ENCODE data around the gene SERPINA1. TPM values are rescaled to one million over a fixed set of nuclear protein-coding genes. Genes with fewer than 3 reads are reported as not detected.

Gene SERPINA1
- total RNA-seq, 1 experiment from 2014 or later = not detected

GRCh38 chr14:94334872-94335271 lies 53.5 kb downstream of the SERPINA1 start:
- WGBS (ENCODE audit: extremely low coverage, insufficient read length, low lambda C conversion rate) = no CpG with 5 or more reads among the region's 4 CpGs
- no peak overlapping the region for H4K8ac ChIP-seq (replicated peaks; ENCODE audit: insufficient read length, low read depth, low read length)
- H2BK5ac ChIP-seq (ENCODE audit: insufficient read length, low read length) = no peak overlapping the region
- H3K9me3 ChIP-seq (ENCODE audit: control insufficient read depth, low read depth, low read length) = no peaks in the 10 kb centered on the region
- no peaks in the 10 kb centered on the region for H4K20me1 ChIP-seq (ENCODE audit: control insufficient read depth, insufficient read depth, insufficient read length)
- Mint-ChIP-seq H3K4me1 (no peaks in the 10 kb centered on the region), H3K36me3 (ENCODE audit: insufficient read depth in 1 of 3, low read depth in 3 of 3) (no peaks in the 10 kb centered on the region), H3K9me3 (no peaks in the 10 kb centered on the region; a peak in 1 of 5 replicates), H3K27me3 (ENCODE audit: low read depth) (no peaks in the 10 kb centered on the region), H3K27ac (no peak overlapping the region), H3K4me3 (no peak overlapping the region)
- no peak overlapping the region for H4K91ac ChIP-seq (ENCODE audit: insufficient read length, low read depth, low read length)
- no peak overlapping the region for H3K23ac ChIP-seq (ENCODE audit: insufficient read length, low read depth, low read length)
- H3K56ac ChIP-seq (ENCODE audit: insufficient read length, low read depth, low read length) = no peak overlapping the region
- H3K4me1 ChIP-seq (ENCODE audit: insufficient read depth, low read length) = no peaks in the 10 kb centered on the region
- H3K27me3 ChIP-seq (ENCODE audit: insufficient read depth, low read length) = no peaks in the 10 kb centered on the region
- no peak overlapping the region for H4K5ac ChIP-seq (ENCODE audit: insufficient read length, low read depth, low read length)
- no peak overlapping the region for H2BK120ac ChIP-seq (ENCODE audit: low read depth, low read length, poor library complexity, severe bottlenecking)
- H3K4me2 ChIP-seq (ENCODE audit: insufficient read depth, insufficient read length, low read length) = no peak overlapping the region
- no peak overlapping the region for H3K14ac ChIP-seq (ENCODE audit: insufficient read depth, low read length)
- TF ChIP-seq, protein P1, sequence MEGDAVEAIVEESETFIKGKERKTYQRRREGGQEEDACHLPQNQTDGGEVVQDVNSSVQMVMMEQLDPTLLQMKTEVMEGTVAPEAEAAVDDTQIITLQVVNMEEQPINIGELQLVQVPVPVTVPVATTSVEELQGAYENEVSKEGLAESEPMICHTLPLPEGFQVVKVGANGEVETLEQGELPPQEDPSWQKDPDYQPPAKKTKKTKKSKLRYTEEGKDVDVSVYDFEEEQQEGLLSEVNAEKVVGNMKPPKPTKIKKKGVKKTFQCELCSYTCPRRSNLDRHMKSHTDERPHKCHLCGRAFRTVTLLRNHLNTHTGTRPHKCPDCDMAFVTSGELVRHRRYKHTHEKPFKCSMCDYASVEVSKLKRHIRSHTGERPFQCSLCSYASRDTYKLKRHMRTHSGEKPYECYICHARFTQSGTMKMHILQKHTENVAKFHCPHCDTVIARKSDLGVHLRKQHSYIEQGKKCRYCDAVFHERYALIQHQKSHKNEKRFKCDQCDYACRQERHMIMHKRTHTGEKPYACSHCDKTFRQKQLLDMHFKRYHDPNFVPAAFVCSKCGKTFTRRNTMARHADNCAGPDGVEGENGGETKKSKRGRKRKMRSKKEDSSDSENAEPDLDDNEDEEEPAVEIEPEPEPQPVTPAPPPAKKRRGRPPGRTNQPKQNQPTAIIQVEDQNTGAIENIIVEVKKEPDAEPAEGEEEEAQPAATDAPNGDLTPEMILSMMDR (conservative IDR thresholded peaks at IDR 0.05) = no peak
- H2AFZ ChIP-seq (ENCODE audit: low read length) = no peak overlapping the region
- no peak overlapping the region for H2BK20ac ChIP-seq (ENCODE audit: low read depth, low read length, poor library complexity, severe bottlenecking)
- no peak overlapping the region for H3K4ac ChIP-seq (ENCODE audit: low read depth, low read length)
- no peaks in the 10 kb centered on the region for H3K23me2 ChIP-seq (ENCODE audit: insufficient read length, low read depth, low read length, poor library complexity, severe bottlenecking)
- no peaks in the 10 kb centered on the region for H3K79me2 ChIP-seq (ENCODE audit: insufficient read depth, low read length)
- no peak overlapping the region for H3T11ph ChIP-seq (ENCODE audit: low read length)
- no peak overlapping the region for H2BK15ac ChIP-seq (ENCODE audit: low read depth, low read length)
- H2AK5ac ChIP-seq (ENCODE audit: insufficient read length, low read length) = no peak overlapping the region
- DNase-seq = no peak
- no peak overlapping the region for H2BK12ac ChIP-seq (ENCODE audit: insufficient read length, low read depth, low read length)
- no peaks in the 10 kb centered on the region for H3K79me1 ChIP-seq (ENCODE audit: insufficient read depth, low read depth, low read length, poor library complexity, severe bottlenecking)
- no peak overlapping the region for H3K18ac ChIP-seq (ENCODE audit: insufficient read length, low read depth, low read length)
- no peak overlapping the region for H3K27ac ChIP-seq (ENCODE audit: insufficient read length, low read depth, low read length)
- H3K9ac ChIP-seq (ENCODE audit: extremely low read depth, insufficient read length, low read length) = no peak overlapping the region

Data from H9 (cell line).